Caki2 (cell line): ENCODE measurements around the gene MAP3K8. TPM values are rescaled to one million over a fixed set of nuclear protein-coding genes. Genes with fewer than 3 reads are reported as not detected.
"Not testable (repeated sequence)": the region's sequence is repeated elsewhere in the genome, so short reads cannot be mapped to it uniquely, and the experiment has no call there.

Experiments used
- DNase-seq: peaks from one replicate; pipeline ENCODE4 v3.0.0-alpha.2; 2015; ENCODE audit warnings: low read depth
- in situ Hi-C: cut with HindIII; loops from 2 replicates; pipeline ENCODE4 v1.10.0; 2016; ENCODE audit warnings: low sequenced_read_pairs, low pct_unique_long_range_greater_than_20kb, mixed read lengths
- total RNA-seq: library from RNA; depleted of rRNA; stranded (reverse); fragments of >200 nt; shearing (Covaris generic); gene quantifications from 2 replicates; pipeline ENCODE4 v1.2.3, GENCODE V29; 2014; ENCODE audit warnings: low replicate concordance

The MAP3K8 gene
- total RNA-seq, 1 experiment from 2014 or later: 6.6 TPM

DNA sequence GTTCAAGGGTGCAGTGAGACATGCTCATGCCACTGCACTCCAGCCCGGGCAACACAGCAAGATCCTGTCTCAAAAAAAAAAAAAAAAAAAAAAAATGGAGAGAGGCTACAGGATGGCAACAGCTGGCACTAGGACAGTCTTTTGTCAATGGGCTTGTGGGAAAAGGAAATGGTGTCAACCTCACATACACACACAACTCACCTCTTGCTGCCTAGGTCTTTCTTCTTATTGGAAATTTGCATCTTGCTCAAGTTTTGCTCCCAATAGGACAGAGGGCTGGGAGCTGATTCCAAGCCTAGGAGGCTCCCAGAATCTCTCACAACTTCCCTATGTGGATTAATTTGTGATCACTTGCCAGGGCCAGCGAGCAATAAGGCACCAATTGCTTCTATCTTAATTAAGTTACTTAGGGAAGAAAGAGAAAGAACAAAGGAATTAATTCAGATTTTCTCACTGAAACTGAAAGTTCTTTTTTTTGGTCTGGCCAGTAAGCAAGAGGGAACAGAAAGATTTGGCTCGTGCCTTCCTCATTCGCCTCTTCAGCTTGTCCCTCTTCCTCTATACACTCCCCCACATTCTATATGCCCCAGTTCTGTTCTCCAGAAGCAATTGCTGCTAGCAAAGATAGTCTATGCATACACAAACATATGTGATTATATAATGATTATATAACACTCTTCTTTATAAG, 33.8 kb downstream of the MAP3K8 start:
- in situ Hi-C loops: no loop called here
- DNase-seq: no peak

DNA sequence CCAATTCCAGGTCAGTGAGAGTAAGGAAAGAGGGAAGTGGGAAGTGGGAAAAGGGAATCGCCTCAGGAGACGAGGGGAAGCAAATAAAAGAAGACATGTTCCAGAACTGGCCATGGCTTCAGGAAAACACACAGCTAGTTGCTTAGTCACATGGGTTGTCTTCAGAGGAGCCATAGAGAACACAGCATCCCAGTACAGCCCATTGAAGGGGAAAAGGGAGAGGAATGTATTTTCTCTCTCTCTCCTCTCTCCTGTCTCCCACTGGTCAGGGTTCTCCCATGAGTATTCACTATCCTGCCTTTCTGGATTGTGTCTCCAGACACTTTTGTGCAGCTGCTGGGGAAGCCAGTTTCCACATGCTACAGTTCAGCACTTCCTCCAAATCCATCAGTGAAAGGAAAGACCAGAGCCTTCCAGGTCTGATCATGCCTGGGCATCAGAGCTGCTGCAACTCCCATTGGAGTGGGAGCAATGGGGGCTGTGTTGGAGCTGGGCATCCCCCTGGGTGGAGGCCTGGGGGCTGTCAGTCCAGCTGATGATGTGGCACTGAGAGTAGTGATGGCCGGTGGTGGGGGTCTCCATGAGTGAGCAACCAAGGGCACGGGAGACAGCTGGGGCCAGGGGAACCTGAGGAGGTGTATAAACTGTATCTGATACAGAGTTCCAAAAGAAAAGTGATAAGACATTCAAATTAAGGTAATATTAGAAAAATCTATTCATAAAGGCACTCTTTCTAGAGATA, 38.6 kb downstream of the MAP3K8 start:
- DNase-seq: no peak
- in situ Hi-C loops: no loop called here

DNA sequence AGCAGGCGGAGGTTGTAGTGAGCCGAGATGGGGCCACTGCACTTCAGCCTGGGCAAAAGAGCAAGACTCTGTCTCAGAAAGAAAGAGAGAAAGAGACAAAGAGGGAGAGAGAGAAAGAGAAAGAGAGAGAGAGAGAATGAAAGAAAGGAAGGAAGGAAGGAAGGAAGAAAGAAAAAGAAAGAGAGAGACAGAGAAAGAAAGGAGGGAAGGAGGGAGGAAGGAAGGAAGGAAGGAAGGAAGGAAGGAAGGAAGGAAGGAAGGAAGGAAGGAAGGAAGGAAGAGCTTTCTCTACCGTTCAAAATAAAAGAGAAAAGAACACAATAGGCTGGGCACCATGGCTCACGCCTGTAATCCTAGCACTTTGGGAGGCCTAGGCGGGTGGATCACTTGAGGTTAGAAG, 41.5 kb downstream of the MAP3K8 start:
- in situ Hi-C loops: not testable (repeated sequence)

DNA sequence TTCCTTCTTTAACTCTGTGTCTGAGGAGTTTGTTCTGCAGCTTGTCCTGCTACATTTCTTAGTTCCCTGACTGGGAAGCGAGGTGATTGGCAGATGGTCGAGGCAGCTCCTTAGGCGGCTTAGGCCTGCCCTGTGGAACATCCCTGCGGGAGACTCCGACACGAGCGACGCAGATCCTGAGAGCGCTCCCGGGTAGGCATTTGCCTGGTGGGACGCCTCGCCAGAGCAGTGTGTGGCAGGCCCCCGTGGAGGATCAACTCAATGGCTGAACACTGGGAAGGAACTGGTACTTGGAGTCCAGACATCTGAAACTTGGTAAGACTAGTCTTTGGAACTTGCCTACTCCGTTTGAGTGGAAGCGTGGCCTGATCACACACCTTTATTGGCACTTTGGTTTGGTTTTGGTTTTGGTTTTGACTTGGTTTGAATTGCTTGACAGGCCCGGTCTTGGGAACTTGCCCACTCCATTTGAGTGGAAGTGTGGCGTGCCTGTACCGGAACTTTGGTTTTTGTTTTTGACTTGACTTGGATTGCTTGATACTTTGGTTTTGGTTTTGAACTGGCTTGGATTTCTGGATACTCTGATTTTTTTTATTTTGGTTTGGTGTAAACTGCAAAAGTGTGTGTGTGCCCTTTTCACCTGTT, 42.6 kb downstream of the MAP3K8 start:
- in situ Hi-C loops: no loop called here
- no peak for DNase-seq

More for the DNA sequence above, 41.5 kb downstream of the MAP3K8 start:
- not testable (repeated sequence) for DNase-seq

DNA sequence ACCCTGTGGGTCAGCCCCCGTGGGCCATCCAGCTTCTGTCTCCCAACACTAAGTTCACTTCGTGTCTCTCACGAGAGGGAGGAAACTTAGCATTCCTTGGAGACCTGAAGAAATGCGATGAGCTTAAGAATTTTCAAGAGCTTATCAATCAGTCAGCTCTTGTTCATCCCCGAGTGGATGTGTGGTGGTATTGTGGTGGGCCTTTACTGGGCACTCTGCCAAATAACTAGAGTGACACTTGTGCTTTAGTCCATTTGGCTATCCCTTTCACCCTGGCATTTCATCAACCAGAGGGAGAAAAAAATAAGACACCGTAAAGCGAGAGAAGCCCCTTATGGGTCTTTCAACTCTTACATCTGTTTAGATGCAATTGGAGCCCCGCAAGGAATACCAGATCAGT, 45.5 kb downstream of the MAP3K8 start:
- DNase-seq, in situ Hi-C loops: not testable (repeated sequence)

DNA sequence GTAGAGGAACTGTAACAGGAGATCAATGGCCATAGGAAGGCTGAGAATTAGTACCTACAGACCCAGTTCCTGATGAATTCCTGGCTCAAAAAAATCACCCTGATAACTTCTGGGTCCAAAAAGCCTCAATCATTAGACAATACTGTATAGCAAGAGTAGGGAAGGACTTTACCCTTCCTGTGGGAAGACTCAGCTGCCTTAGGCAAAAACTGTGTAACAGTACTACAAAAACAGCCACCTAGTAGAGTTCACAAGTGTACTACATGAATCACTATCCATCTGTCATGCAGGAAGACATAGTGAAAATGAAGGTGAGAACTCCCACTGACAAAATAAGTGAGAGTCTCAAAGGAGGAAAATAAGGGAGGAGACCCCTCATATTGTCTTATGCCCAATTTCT, 47.6 kb downstream of the MAP3K8 start:
- DNase-seq: no peak
- in situ Hi-C loops: no loop called here

DNA sequence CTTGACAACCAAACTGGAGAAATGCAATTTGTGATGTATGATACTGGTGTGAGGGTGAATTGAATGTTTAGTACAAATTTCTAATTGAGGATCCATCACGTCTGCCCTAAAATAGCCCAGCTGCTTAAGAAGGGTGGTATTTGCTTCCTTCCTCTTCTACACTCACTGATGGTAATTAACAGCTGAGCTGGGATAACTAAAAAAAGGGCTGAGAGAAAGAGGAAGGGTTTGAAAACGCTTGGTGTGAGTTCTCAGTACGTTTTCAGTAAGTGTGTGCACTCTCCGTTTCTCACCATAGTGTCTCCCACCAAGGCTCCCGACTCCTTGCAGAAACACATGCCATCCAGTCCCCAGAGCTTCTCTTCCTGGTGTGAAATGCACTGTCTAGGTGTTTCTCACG, 54.3 kb downstream of the MAP3K8 start:
- in situ Hi-C loops: no loop called here
- DNase-seq: no peak

DNA sequence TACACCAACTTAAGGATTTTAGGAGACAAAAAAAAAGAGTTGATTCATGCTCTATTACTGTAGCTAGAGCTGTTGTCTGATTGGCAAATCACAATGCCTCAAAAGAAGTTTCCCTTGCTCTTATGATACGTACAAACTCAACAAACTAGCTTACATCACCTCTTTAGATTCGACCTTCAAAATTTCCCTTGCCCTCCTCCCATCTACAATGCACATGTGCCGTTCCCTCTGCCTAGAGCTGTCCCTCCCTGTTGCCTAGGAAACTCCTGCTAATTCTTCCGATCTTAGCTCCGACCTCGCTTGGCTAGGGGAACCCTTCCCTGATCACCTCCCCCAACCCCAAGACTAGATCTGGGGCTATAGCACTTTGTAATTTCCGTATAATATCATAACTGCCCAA, 55.4 kb downstream of the MAP3K8 start:
- in situ Hi-C loops: no loop called here
- DNase-seq: no peak

DNA sequence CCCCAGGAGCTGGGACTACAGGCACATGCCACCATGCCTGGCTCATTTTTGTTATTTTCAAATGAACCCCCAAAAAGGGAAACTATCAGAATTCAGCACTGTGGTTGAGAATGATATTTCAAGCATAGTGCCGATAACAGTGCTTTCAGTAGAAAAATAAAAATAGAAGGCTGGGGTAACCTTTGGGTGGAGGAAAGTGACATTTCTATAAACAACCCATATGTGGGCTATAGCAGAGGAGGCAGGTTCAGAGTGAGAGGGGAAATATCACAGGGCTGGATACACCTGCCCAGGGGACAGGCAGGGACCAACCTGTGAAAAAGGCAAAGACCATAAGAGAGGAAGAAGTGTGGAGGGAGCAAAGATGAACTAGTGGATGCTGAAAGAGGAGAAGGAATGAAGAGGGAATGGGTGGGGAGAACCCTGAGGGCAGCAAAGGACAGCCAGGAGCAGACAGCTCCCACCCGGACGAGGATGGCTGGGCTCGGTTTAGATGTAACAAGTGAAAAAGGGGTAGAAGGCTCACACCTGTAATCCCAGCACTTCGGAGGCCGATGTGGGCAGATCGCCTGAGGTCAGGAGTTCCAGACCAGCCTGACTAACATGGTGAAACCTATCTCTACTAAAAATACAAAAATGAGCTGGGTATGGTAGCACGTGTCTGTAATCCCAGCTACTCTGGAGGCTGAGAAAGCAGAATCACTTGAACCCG, 56.5 kb downstream of the MAP3K8 start:
- no peak for DNase-seq
- in situ Hi-C loops: no loop called here

DNA sequence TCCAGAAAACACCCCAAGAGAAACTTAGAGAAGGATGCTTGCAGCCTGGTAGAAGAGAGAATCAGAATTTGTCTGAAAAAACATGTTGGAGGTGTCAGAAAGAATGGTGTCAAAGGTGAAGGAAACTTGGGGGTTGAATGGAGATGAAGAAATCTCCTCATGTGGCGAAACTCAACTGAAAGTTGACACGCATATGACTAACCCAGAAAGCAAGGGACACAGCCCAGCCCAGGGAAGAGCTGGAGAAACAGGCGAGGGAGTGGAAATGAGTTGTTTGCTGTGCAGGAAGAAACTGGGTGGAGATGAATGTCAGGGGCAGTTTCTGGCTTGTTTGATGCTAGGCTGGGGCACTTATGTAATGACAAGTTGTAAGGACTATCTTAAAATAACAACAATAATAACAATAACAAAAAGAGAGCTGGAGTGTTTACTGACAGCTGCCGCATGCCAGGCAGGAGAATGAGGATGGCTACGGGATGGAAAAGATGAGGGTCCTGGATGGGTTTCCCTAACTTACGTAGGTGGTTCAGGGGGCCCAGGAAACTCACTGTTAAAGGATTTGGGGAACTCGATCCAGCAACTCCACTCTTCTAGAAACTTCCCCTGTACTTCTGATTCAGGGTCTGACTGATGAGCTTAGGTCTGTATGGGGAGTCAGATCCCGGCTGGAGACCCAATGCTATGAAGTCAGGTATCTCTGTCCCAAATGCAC, 57.4 kb downstream of the MAP3K8 start:
- in situ Hi-C loops: no loop called here
- no peak for DNase-seq

DNA sequence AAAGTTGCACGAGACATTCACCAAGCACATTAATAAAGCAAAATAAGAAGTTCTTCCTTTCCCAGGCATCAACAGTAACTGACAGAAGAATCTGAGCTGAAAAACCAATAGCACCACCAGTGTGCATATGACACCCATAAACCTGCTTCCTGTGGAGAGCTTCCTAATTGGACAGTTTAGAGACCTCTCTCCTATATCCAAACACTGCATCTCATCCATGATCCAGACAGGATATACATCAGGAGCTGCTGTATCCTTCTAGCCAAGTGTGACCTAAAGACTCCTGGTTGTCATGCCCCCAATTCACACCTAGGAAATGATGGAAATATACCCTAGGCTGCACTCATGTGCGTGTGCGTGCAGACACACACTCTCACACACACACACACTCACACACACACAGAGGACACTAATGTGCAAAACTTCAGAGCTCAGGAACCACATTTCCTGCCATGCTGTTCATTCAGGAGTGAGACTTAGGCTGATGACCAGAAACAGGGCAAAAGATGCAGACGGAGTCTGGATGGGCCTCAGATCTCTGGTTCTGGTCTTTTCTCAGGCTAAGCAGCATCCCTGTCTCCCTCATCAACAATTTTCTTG, 58.0 kb downstream of the MAP3K8 start:
- no peak for DNase-seq
- in situ Hi-C loops: no loop called here

DNA sequence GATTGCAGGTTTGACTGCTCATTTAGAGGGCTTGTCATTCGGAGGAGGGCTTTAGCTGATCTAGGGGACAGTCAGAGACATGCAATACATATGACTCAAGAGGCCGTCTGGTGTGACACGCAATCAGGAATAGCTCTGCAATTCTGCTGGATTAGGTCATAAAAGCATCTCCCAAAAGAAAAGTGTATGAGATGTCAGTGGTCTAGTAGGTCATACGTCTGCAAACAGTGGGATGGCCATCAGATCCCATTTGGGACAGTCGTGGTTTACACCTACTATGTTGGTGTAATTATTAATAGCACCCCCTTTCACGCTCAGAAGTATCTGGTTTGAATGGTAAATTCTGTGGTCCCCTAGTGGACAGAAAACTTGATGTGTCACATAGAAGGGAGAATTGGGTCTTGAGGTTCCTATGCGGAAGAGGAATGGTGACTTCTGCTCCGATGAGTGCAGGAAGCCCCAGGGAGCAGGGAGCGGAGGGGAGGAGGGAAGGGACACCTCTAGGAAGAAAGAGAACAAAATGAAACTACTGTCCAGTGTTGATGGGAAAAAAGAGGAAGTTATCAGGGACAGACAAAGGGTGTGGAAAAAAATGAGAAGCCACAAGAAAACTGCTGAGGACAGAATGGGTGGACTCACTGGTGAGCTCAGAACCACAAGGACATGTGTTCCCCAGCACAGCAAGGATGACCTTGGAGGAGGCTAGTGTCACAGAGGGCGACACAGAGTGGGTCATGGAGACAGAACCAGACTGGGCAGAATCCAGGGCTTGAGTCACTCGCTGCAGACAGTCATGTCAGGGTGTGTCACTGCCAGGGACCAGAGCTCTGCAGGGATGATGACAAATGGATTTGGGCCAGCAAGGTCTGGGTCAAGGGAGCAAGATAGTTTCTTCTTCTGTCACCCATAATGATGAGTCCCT, 59.9 kb downstream of the MAP3K8 start:
- in situ Hi-C loops: no loop called here
- DNase-seq: no peak

DNA sequence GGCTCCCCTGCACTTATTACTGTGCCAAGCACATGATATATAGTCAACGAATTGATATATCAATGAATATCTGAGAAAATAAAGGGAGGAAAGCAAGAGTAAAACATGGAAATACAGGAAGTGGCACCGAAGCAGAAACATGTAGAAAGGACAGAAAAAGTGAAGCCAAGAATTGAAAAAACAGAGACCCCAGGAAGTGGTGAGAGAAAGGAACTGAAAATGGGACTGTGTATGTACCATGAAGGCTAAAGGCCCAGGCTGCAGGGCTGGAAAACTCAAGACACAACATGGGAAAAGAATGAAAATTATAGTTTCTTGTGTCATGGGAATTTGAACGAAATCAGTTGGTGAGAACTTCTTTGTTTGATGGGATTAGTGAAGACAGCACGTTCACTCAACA, 60.6 kb downstream of the MAP3K8 start:
- in situ Hi-C loops: no loop called here
- no peak for DNase-seq

DNA sequence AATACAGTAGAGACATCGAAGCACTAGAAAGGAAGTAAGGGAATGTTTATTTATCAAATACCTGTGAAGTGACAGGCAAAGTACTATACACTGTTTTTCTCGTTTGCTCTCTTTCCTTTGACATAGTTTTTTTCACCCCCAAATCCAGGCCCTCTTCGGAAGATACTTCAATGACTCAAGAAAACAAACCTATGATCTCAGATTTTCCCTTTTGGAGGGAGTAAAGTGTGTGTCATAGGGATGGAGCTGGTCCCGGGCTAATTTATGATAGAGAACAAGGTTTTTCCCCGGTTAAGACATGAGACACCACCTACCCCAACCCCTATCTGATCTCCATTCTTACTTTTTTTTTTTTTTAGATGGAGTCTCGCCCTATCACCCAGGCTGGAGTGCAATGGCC, 61.7 kb downstream of the MAP3K8 start:
- in situ Hi-C loops: no loop called here
- no peak for DNase-seq

DNA sequence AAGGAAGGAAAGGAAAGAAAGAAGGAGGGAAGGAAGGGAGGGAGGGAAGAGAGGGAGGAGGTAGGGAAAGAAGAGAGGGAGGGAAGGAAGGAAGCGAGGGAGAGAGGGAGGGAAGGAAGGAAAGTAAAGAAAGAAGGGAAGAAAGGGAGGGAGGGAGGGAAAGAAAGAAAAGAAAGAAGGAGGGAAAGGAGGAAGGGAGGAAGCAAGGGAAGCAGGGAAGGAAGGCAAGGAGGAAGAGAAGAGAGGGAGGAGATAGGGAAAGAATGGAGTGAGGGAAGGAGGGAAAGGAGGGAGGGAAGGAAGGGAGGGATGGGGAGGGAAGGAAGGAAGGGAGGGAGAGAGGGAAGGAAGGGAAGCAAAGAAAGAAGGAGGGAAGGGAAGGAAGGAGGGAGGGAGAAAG, 65.8 kb downstream of the MAP3K8 start:
- in situ Hi-C loops: no loop called here
- no peak for DNase-seq

DNA sequence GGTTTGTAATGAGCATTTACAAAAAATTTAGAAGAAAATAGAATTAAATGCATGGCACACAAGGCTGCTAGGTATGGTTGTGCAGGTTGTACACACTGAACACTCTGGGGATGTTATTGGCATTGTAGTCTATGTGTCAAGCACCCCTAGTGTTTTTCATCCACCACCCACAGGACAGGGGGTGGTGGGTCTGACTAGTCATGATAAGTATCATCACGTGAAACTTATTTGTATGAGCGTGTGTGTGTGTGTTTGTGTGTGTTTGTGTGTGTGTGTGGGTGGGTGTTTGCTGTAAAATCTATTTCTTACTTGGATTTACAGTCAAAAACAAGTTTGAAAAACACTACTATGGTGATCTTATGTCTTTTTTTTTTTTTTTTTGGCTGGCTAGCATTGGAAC, 66.5 kb downstream of the MAP3K8 start:
- in situ Hi-C loops: no loop called here
- DNase-seq: no peak

DNA sequence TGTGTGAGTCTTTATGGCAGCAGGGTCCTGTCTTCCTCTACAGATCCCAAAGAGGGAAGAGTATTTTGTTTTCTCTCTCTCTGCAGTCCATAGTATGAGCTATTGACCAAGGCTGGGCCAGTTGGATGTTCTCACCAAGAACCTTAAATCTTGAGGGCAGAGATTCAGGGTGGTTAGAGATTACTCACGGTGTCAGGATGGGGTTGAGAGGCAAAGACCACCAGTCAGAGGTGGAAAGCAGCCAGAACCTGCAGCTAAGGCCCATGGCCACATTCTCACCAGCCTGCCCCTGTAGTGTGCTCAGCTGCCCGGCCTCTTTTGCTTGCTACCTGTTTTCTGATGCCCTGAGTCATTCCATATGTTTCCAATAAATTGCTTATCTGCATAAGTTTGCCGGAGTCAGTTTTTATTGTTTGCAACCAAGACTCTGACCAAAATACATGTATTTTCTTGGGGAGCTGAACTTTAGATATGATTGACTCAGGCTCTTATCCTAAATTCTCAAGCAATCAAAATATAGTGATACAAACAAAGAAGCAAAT, 67.0 kb downstream of the MAP3K8 start:
- in situ Hi-C loops: no loop called here
- no peak for DNase-seq
